Calu3 (cell line): ENCODE measurements around the gene AP5B1. TPM values are rescaled to one million over a fixed set of nuclear protein-coding genes. Genes with fewer than 3 reads are reported as not detected.

Experiments
- BruUV-seq: library from RNA; stranded (reverse); fragments of 400-500 nt; replicated peaks from 2 replicates; lab custom pipeline; 2021; lab: Mats Ljungman, UMichigan
- CTCF ChIA-PET: fragments of 300-600 bp; sonication (Branson Sonifier 250); formaldehyde crosslinking; loops from one replicate; lab custom pipeline; 2022; ENCODE audit warnings: antibody characterized with exemption; lab: Charles Lee
- DNase-seq: peaks from one replicate; pipeline ENCODE4 v3.0.0; 2022
- H3K27ac Mint-ChIP-seq: one replicate; pipeline ENCODE4 v1.8.0; 2022; ENCODE audit warnings: mixed read lengths; ENCODE audit not compliant: unreplicated experiment
- H3K27me3 Mint-ChIP-seq: one replicate; pipeline ENCODE4 v1.8.0; 2022; ENCODE audit warnings: mixed read lengths; ENCODE audit not compliant: unreplicated experiment
- H3K36me3 Mint-ChIP-seq: one replicate; pipeline ENCODE4 v1.8.0; 2022; ENCODE audit warnings: mild to moderate bottlenecking, moderate library complexity, mixed read lengths; ENCODE audit not compliant: insufficient read depth, unreplicated experiment
- H3K4me1 Mint-ChIP-seq: one replicate; pipeline ENCODE4 v1.8.0; 2022; ENCODE audit warnings: mild to moderate bottlenecking, low read depth, mixed read lengths; ENCODE audit not compliant: unreplicated experiment
- H3K4me3 Mint-ChIP-seq: one replicate; pipeline ENCODE4 v1.8.0; 2022; ENCODE audit warnings: mild to moderate bottlenecking, low read depth, moderate library complexity, mixed read lengths; ENCODE audit not compliant: unreplicated experiment
- H3K9me3 Mint-ChIP-seq: one replicate; pipeline ENCODE4 v1.8.0; 2022; ENCODE audit warnings: low read depth, mixed read lengths; ENCODE audit not compliant: unreplicated experiment
- intact Hi-C: fragments of 100-400 bp; cut with micrococcal nuclease; formaldehyde crosslinking; loops from one replicate; pipeline ENCODE4 v1.10.0; 2022; ENCODE audit not compliant: unreplicated experiment
- total RNA-seq: library from RNA; stranded (reverse); gene quantifications from 2 replicates; pipeline ENCODE4 v1.2.3, GENCODE V29; 2022
- TF ChIP-seq, protein P1 (sequence below): fragments of 200-600 bp; IDR thresholded peaks from one replicate; pipeline ENCODE4 v1.8.0; 2022; ENCODE audit warnings: antibody characterized with exemption; ENCODE audit not compliant: unreplicated experiment

AP5B1 gene
- total RNA-seq, 1 experiment from 2014 or later, result 18.5 TPM

DNA sequence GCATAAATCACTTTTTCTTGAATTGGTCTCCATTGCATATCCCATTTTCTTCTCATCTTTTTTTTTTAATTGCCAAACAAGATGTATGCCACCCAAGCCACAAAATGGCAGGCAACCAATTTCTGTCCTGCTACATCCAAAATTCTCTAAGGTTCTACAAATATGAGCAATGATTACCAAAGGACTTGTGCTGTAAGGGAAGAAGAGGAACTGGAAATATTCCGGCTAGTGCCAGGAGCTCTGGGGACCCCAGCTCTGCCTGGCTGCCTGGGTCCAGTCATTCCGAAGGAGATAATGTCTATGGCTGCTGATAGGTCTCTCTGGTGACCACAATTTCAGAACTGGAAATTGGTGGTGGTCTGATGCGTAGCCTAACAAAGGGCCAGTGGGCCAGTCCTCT lies 35.9 kb upstream of the AP5B1 start:
- no peak for DNase-seq
- BruUV-seq, result no TSS peak
- no peak overlapping the region for H3K4me3 Mint-ChIP-seq
- peaks cover 7% of the 10 kb centered on the region for H3K27me3 Mint-ChIP-seq
- no peaks in the 10 kb centered on the region for H3K9me3 Mint-ChIP-seq
- H3K4me1 Mint-ChIP-seq, result no peaks in the 10 kb centered on the region
- TF ChIP-seq, protein P1, sequence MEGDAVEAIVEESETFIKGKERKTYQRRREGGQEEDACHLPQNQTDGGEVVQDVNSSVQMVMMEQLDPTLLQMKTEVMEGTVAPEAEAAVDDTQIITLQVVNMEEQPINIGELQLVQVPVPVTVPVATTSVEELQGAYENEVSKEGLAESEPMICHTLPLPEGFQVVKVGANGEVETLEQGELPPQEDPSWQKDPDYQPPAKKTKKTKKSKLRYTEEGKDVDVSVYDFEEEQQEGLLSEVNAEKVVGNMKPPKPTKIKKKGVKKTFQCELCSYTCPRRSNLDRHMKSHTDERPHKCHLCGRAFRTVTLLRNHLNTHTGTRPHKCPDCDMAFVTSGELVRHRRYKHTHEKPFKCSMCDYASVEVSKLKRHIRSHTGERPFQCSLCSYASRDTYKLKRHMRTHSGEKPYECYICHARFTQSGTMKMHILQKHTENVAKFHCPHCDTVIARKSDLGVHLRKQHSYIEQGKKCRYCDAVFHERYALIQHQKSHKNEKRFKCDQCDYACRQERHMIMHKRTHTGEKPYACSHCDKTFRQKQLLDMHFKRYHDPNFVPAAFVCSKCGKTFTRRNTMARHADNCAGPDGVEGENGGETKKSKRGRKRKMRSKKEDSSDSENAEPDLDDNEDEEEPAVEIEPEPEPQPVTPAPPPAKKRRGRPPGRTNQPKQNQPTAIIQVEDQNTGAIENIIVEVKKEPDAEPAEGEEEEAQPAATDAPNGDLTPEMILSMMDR, result no peak
- H3K36me3 Mint-ChIP-seq, result peaks cover 23% of the 10 kb centered on the region
- no peak overlapping the region for H3K27ac Mint-ChIP-seq
- intact Hi-C loops, result loop anchor here (5.0 kb wide), 1 partner anchor 44 kb away; no protein-coding TSS in a partner anchor
- CTCF ChIA-PET, result interaction anchor here (0.6 to 3.9 kb wide), 5 partner anchors 9 to 111 kb away, joined by 3 to 39 read pairs (median 4); partner anchors contain the start of genes AP5B1 and KAT5

DNA sequence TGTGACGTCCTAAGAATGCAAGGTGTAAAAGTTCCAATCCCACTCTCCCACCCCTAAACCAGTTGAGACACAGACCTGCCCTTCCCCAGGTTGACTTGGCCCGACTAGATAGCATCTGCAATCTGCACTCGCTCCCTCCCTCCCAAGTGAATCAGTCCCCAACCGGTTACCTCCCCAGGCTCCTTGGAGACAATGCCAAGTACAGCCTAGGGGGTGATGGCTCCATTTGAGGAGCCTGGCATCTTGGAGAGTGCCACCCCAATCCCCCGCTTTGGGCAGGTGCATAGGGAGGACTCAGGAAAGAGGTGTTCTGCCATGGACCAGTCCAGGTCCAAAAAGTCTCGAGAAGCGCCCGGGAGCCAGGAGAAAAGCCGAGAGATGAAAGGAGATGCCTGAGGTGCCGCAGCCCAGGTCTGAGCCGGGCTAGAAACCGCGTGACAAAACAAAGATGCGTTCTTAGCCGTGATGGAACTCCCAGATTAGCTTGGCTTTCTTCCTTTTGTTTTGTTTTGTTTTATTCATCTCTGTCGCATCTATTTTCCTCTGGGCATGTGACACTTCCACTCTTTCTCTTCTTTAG lies 34.3 kb upstream of the AP5B1 start:
- H3K36me3 Mint-ChIP-seq, result peaks cover 32% of the 10 kb centered on the region
- no peak overlapping the region for H3K4me3 Mint-ChIP-seq
- TF ChIP-seq, protein P1, result no peak
- BruUV-seq, result no TSS peak
- DNase-seq, result no peak
- peaks cover 23% of the 10 kb centered on the region for H3K27me3 Mint-ChIP-seq
- no peak overlapping the region for H3K27ac Mint-ChIP-seq
- H3K9me3 Mint-ChIP-seq, result no peaks in the 10 kb centered on the region
- CTCF ChIA-PET, result no interaction called here
- H3K4me1 Mint-ChIP-seq, result no peaks in the 10 kb centered on the region
- intact Hi-C loops, result loop anchor here (5.0 kb wide), 1 partner anchor 43 kb away; no protein-coding TSS in a partner anchor

DNA sequence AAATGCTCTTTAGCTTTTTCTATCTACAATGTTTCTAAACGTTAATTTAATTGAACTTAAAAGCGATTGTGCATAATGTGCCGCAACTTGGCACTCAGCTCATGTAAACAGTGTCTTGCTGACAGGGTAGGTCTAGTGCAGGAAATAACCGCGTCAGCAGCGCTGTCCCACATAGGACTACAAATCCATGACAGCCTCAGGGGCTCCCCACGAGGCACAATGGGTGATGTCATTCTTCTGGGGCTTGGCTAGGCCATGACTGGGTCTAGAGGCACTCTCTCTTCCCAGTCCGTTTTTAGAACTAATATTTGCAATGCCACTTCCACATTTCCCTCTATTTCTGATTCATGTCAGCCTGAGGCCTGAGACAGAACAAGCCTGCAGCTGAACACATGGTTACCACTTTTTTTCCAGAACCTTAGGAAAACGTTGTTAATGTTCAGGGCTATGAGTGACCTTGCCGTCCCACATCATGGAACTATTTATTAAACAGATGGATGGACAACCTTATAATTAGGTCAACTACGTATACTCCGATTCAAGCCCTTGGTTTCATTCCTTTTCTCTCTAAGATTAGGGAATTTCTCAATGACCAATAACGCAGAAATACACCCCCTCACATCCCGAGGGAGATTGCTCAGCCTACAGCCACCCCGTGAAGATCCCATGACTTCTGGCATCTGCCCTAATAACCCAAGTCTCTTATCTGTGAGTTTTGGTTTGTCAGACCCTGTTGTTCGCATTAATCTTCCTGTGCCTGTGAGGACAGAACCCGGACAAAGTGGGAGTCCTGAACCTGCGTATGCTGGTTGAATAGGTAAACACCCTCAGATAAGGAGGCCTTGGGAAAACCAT lies 33.6 kb upstream of the AP5B1 start:
- intact Hi-C loops, result no loop called here
- Mint-ChIP-seq H3K36me3 (peaks cover 32% of the 10 kb centered on the region), H3K4me3 (no peak overlapping the region), H3K27ac (peak overlapping the region; percentile 19), H3K9me3 (no peaks in the 10 kb centered on the region), H3K27me3 (peaks cover 30% of the 10 kb centered on the region), H3K4me1 (no peaks in the 10 kb centered on the region)
- CTCF ChIA-PET, result interaction anchor here (1.0 kb wide), 1 partner anchor 103 kb away, joined by 3 read pairs; the partner anchor contains the start of gene KAT5
- no peak for DNase-seq
- BruUV-seq, result no TSS peak
- TF ChIP-seq, protein P1, result no peak

DNA sequence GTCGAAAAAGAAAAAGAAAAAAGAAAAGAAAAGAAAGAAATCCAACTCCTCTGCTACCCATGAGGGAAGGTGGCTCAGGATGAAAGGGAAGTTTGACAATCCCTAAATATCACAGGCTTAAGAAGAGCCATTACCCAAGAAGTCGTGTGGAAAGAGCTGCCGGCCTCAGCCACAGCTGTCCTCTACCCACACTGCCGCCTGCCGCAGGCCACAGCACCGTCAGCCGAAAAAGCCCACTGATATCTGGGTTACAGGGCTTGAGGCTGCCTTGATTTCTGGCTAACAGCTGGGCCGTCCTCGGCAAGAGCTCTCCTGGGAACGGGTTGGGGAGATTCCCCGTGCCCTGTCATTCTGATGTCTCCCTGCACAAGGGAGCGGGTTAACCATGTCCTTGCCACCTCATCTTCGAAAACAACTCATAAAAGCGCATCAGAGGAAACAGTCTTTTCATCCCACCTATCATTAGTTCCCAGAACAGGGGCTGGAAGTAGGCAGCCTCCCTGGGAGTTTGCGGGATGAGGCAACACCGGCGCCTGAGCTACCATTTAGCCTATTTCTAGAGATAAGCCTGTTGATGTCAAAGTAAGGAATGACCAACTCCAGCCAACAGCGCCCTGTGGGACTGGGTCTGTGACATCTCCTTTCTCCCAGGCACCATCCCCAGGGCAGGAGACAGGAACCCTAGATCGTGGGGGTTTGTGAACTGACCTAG lies 31.1 kb upstream of the AP5B1 start:
- H3K9me3 Mint-ChIP-seq, result no peaks in the 10 kb centered on the region
- BruUV-seq, result no TSS peak
- H3K36me3 Mint-ChIP-seq, result peaks cover 19% of the 10 kb centered on the region
- peaks cover 46% of the 10 kb centered on the region for H3K27me3 Mint-ChIP-seq
- H3K4me3 Mint-ChIP-seq, result no peak overlapping the region
- DNase-seq, result no peak
- intact Hi-C loops, result no loop called here
- TF ChIP-seq, protein P1, result no peak
- H3K4me1 Mint-ChIP-seq, result no peaks in the 10 kb centered on the region
- H3K27ac Mint-ChIP-seq, result no peak overlapping the region
- CTCF ChIA-PET, result interaction anchor here (0.6 to 1.2 kb wide), 3 partner anchors 20 to 91 kb away, joined by 3 to 6 read pairs (median 5); partner anchors contain the start of gene RNASEH2C
